ENCODE results near the gene ACTBL2. TPM values are rescaled to one million over a fixed set of nuclear protein-coding genes. Genes with fewer than 3 reads are reported as not detected.

ACTBL2 gene
- total RNA-seq, 1 donor from 2014 or later, result not detected

GRCh38 chr5:57435701-57436134, 46.9 kb downstream of the ACTBL2 start:
- DNase-seq (no peak), ATAC-seq (ENCODE audit: low read depth) (no peak)
- Mint-ChIP-seq H3K4me3 (no peak overlapping the region), H3K36me3 (ENCODE audit: low read depth) (no peaks in the 10 kb centered on the region), H3K27me3 (peaks cover 4% of the 10 kb centered on the region), H3K9me3 (no peaks in the 10 kb centered on the region), H3K27ac (no peak overlapping the region), H3K4me1 (peaks cover 2% of the 10 kb centered on the region)
- ChIA-PET CTCF (no interaction called here), POLR2A (no interaction called here)
- intact Hi-C loops (cut with micrococcal nuclease), result no loop called here
- no peak for TF ChIP-seq CTCF (IDR thresholded peaks at IDR 0.05)

- Mint-ChIP-seq H3K4me1 (peaks cover 2% of the 10 kb centered on the region), H3K9me3 (no peaks in the 10 kb centered on the region), H3K4me3 (no peak overlapping the region), H3K36me3 (ENCODE audit: low read depth) (no peaks in the 10 kb centered on the region), H3K27me3 (no peaks in the 10 kb centered on the region), H3K27ac (no peak overlapping the region)
- POLR2A ChIA-PET, result no interaction called here
- ATAC-seq (ENCODE audit: low read depth) (no peak), DNase-seq (no peak)
- CTCF ChIA-PET, result no interaction called here
- intact Hi-C loops (cut with micrococcal nuclease), result no loop called here
- TF ChIP-seq CTCF (IDR thresholded peaks at IDR 0.05), result no peak
These were observed 47.9 kb downstream of the ACTBL2 start for GRCh38 chr5:57434683-57435082.

GRCh38 chr5:57434227-57434640, 48.4 kb downstream of the ACTBL2 start:
- no peak for ATAC-seq (ENCODE audit: low read depth)
- Mint-ChIP-seq H3K4me1 (peaks cover 2% of the 10 kb centered on the region), H3K27ac (no peak overlapping the region), H3K27me3 (no peaks in the 10 kb centered on the region), H3K36me3 (ENCODE audit: low read depth) (no peaks in the 10 kb centered on the region), H3K9me3 (no peaks in the 10 kb centered on the region), H3K4me3 (no peak overlapping the region)
- DNase-seq, result no peak
- no peak for TF ChIP-seq CTCF (IDR thresholded peaks at IDR 0.05)
- intact Hi-C loops (cut with micrococcal nuclease), result no loop called here
- ChIA-PET POLR2A (no interaction called here), CTCF (no interaction called here)

- H3K36me3 Mint-ChIP-seq (ENCODE audit: low read depth), result no peaks in the 10 kb centered on the region
- POLR2A ChIA-PET, result no interaction called here
- H3K27me3 Mint-ChIP-seq, result peaks cover 2% of the 10 kb centered on the region
- no peak for DNase-seq
- H3K27ac Mint-ChIP-seq, result no peak overlapping the region
- H3K9me3 Mint-ChIP-seq, result no peaks in the 10 kb centered on the region
- H3K4me1 Mint-ChIP-seq, result no peaks in the 10 kb centered on the region
- TF ChIP-seq CTCF (IDR thresholded peaks at IDR 0.05), result no peak
- CTCF ChIA-PET, result interaction anchor here (0.7 kb wide), 1 partner anchor 10 kb away, joined by 3 read pairs; no protein-coding TSS in a partner anchor
- H3K4me3 Mint-ChIP-seq, result no peak overlapping the region
- no peak for ATAC-seq (ENCODE audit: low read depth)
- intact Hi-C loops (cut with micrococcal nuclease), result no loop called here
These were observed 49.7 kb downstream of the ACTBL2 start for GRCh38 chr5:57432876-57433275.

- intact Hi-C loops (cut with micrococcal nuclease), result no loop called here
- H3K4me3 Mint-ChIP-seq, result no peak overlapping the region
- H3K36me3 Mint-ChIP-seq (ENCODE audit: low read depth), result no peaks in the 10 kb centered on the region
- no peak for DNase-seq
- no peaks in the 10 kb centered on the region for H3K4me1 Mint-ChIP-seq
- ATAC-seq (ENCODE audit: low read depth), result no peak
- H3K9me3 Mint-ChIP-seq, result no peaks in the 10 kb centered on the region
- CTCF ChIA-PET, result no interaction called here
- POLR2A ChIA-PET, result no interaction called here
- peaks cover 2% of the 10 kb centered on the region for H3K27me3 Mint-ChIP-seq
- no peak overlapping the region for H3K27ac Mint-ChIP-seq
- no peak for TF ChIP-seq CTCF (IDR thresholded peaks at IDR 0.05)
These were observed 50.9 kb downstream of the ACTBL2 start for GRCh38 chr5:57431759-57432158.
